HepG2 (cell line): ENCODE measurements around the gene URGCP. TPM values are rescaled to one million over a fixed set of nuclear protein-coding genes. Genes with fewer than 3 reads are reported as not detected.

ENCODE experiments used
- CC2D1A ChIP-seq: sonication (generic); formaldehyde crosslinking; IDR thresholded peaks from 2 replicates; pipeline ENCODE4 v1.8.1; 2023; ENCODE audit warnings: mild to moderate bottlenecking, missing genetic modification reagents
- CTCF ChIP-seq: sonication (generic); formaldehyde crosslinking; IDR thresholded peaks from 2 replicates; pipeline ENCODE4 v1.5.0; 2020; ENCODE audit warnings: mild to moderate bottlenecking, missing genetic modification reagents, moderate library complexity
- DMTF1 ChIP-seq: sonication (generic); formaldehyde crosslinking; IDR thresholded peaks from 2 replicates; pipeline ENCODE4 v1.4.0; 2020; ENCODE audit warnings: mild to moderate bottlenecking, missing genetic modification reagents
- FOXP4 ChIP-seq: sonication (generic); formaldehyde crosslinking; IDR thresholded peaks from 2 replicates; pipeline ENCODE4 v1.4.0; 2020; ENCODE audit warnings: missing genetic modification reagents
- GPBP1L1 ChIP-seq: sonication (generic); formaldehyde crosslinking; IDR thresholded peaks from 2 replicates; pipeline ENCODE4 v1.5.0; 2020; ENCODE audit warnings: mild to moderate bottlenecking, missing genetic modification reagents
- HNRNPH1 ChIP-seq: fragments of 200-400 bp; formaldehyde crosslinking; optimal IDR thresholded peaks from 2 replicates; pipeline ENCODE3; 2017; ENCODE audit warnings: mild to moderate bottlenecking, low read depth, low read length
- HOXA9 ChIP-seq: sonication (generic); formaldehyde crosslinking; IDR thresholded peaks from 2 replicates; pipeline ENCODE4 v1.8.1; 2022; ENCODE audit warnings: missing genetic modification reagents, mild to moderate bottlenecking, moderate library complexity, borderline replicate concordance
- MAFK ChIP-seq, 2 experiments: IDR thresholded peaks in 1 of 2; conservative IDR thresholded peaks in 1 of 2; 2 replicates each; pipeline ENCODE4 v1.6.1; 2011; ENCODE audit warnings: improper control_type of control experiment in 2 of 2, low read length in 2 of 2
- MXD1 ChIP-seq: sonication (generic); formaldehyde crosslinking; IDR thresholded peaks from 2 replicates; pipeline ENCODE4 v1.4.0; 2020; ENCODE audit warnings: mild to moderate bottlenecking, missing genetic modification reagents
- ZBTB20 ChIP-seq: sonication (generic); formaldehyde crosslinking; IDR thresholded peaks from 2 replicates; pipeline ENCODE4 v1.8.1; 2023; ENCODE audit warnings: missing genetic modification reagents, low read depth, mild to moderate bottlenecking, borderline replicate concordance
- ZNF138 ChIP-seq: sonication (generic); formaldehyde crosslinking; IDR thresholded peaks from 2 replicates; pipeline ENCODE4 v1.5.0; 2020; ENCODE audit warnings: mild to moderate bottlenecking, low read depth, missing genetic modification reagents
- ZNF142 ChIP-seq: sonication (generic); formaldehyde crosslinking; IDR thresholded peaks from 2 replicates; pipeline ENCODE4 v1.4.0; 2020; ENCODE audit warnings: missing genetic modification reagents
- ZNF616 ChIP-seq: sonication (generic); formaldehyde crosslinking; IDR thresholded peaks from 2 replicates; pipeline ENCODE4 v1.5.0; 2020; ENCODE audit warnings: low read depth, mild to moderate bottlenecking, missing genetic modification reagents
- polyA plus RNA-seq, 8 experiments: library from polyadenylated mRNA; depleted of rRNA in 3 of 8; stranded (reverse) in 7 of 8; unstranded in 1 of 8; fragments of >200 nt; fragmentation: Illumina TruSeq in 4 of 8; extraction: Trizol in 4 of 8; gene quantifications; 2 replicates each; pipeline versions ENCODE4 v1.2.1 to v1.2.3, GENCODE V29; 2011 to 2016; ENCODE audit warnings: low read depth in 4 of 8, missing spikeins in 1 of 8, mixed read lengths in 1 of 8; ENCODE audit not compliant: insufficient read depth in 1 of 8
- total RNA-seq, 5 experiments: library from RNA; depleted of rRNA; stranded (reverse); fragments of >200 nt; fragmentation: Illumina TruSeq; extraction: Trizol; gene quantifications; 2 replicates each; pipeline ENCODE4 v1.2.3, GENCODE V29; 2016; ENCODE audit warnings: low read depth in 1 of 5

Gene URGCP
- total and polyA plus RNA-seq, 2 of the 13 experiments (the other 11 are each of a cell fraction or from before 2014, with no cell fraction given), result 22.3 to 25.8 TPM

GRCh38 chr7:43869006-43869866, 37.2 kb downstream of the URGCP start, which contains the start of gene MRPS24 (continued):
- TF ChIP-seq MXD1 (CRISPR knock-in tag), result peak; percentile 59; the same call in 1 of the 2 replicates
- peak; percentile 50; the same call in 1 of the 2 replicates for TF ChIP-seq ZBTB20 (CRISPR knock-in tag)
- peak; percentile 86 for TF ChIP-seq ZNF138
- no peak for TF ChIP-seq ZNF142 (CRISPR knock-in tag)
- no peak for TF ChIP-seq MAFK (conservative IDR thresholded peaks at IDR 0.05 in 1 of 2, IDR thresholded peaks at IDR 0.05 in 1 of 2; ENCODE audit: low read length in 2 of 2)
- TF ChIP-seq CC2D1A (CRISPR knock-in tag), result no peak
- TF ChIP-seq HNRNPH1, result no peak
- no peak for TF ChIP-seq GPBP1L1 (CRISPR knock-in tag)
- no peak for TF ChIP-seq DMTF1 (CRISPR knock-in tag)
- TF ChIP-seq ZNF616 (CRISPR knock-in tag), result no peak
- TF ChIP-seq FOXP4, result no peak
- no peak for TF ChIP-seq HOXA9 (CRISPR knock-in tag)
- TF ChIP-seq CTCF, result peak; percentile 15; the same call in 1 of the 2 replicates
